Stomach (tissue), 4 donors: ENCODE results near the gene PRPS1.

Source experiments
- EP300 ChIP-seq: sonication (generic); formaldehyde crosslinking; IDR thresholded peaks from one replicate; pipeline ENCODE4 v1.6.1; 2017; ENCODE audit warnings: antibody characterized with exemption
- POLR2A ChIP-seq, 4 donors: fragments of 450-650 bp; IDR thresholded peaks; one replicate each; pipeline ENCODE4 v1.6.1; 2016; ENCODE audit warnings: antibody characterized with exemption in 4 of 4, control low read depth in 2 of 4, mild to moderate bottlenecking in 1 of 4, moderate library complexity in 1 of 4
- POLR2AphosphoS5 ChIP-seq, 3 donors: sonication (generic); formaldehyde crosslinking; IDR thresholded peaks; one replicate each; pipeline ENCODE4 v1.6.1; 2016; ENCODE audit warnings: antibody characterized with exemption in 3 of 3
- TF ChIP-seq, protein P1 (sequence below), 7 experiments: fragments of 450-650 bp in 4 of 7; fragments of 200-600 bp in 3 of 7; sonication (generic) in 3 of 7; IDR thresholded peaks; one replicate each; pipeline ENCODE4 v1.5.1; 2016 to 2019; ENCODE audit warnings: antibody characterized with exemption in 7 of 7, control low read depth in 2 of 7, mild to moderate bottlenecking in 1 of 7

DNA sequence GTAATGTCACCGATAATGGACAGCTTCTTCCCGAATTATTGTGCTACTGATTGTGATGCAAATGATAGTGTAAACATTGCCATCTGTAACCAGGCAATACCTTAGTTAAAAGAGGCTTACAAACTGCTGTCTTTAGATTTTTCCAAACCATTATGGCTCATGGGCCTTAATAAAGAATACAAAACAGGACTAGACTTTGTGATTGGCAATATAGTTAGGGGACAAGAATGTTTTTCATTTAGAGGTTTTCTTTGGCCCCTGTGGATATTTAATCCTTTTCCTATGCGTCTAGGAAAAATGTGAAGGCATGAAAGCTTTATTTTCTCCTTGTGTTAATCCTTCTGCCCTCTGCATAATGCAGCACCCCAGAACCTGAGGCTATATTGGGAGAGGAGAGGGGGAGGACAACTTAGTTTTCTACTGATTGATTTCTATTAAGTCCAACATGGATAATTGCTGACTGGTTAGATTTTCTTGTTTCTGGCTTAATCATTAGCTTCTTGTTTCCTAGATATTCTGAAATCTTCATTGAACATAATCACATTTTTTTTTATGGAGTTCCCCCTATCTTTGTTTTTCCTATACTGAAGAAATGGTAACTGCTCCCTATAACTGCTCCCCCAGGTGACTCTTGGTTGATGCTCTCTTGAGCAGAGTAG, 1.9 kb downstream of the PRPS1 start:
- TF ChIP-seq, protein P1, sequence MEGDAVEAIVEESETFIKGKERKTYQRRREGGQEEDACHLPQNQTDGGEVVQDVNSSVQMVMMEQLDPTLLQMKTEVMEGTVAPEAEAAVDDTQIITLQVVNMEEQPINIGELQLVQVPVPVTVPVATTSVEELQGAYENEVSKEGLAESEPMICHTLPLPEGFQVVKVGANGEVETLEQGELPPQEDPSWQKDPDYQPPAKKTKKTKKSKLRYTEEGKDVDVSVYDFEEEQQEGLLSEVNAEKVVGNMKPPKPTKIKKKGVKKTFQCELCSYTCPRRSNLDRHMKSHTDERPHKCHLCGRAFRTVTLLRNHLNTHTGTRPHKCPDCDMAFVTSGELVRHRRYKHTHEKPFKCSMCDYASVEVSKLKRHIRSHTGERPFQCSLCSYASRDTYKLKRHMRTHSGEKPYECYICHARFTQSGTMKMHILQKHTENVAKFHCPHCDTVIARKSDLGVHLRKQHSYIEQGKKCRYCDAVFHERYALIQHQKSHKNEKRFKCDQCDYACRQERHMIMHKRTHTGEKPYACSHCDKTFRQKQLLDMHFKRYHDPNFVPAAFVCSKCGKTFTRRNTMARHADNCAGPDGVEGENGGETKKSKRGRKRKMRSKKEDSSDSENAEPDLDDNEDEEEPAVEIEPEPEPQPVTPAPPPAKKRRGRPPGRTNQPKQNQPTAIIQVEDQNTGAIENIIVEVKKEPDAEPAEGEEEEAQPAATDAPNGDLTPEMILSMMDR (IDR thresholded peaks at IDR 0.05): no peak
- TF ChIP-seq POLR2AphosphoS5 (IDR thresholded peaks at IDR 0.05) (no peak), POLR2A (IDR thresholded peaks at IDR 0.05) (no peak), EP300 (no peak)
